Natural killer cell (primary cell): ENCODE results near the gene HOXB1. TPM values are rescaled to one million over a fixed set of nuclear protein-coding genes. Genes with fewer than 3 reads are reported as not detected.

ENCODE experiments used
- ATAC-seq, 3 donors: fragments of 150-1000 bp in 2 of 3; fragments of 200-7000 bp in 1 of 3; cut with Tn5 transposase; 1 replicate in 1 of 3; 2 replicates in 2 of 3; pipeline ENCODE4 v1.10.0; 2021; ENCODE audit warnings: mild to moderate bottlenecking in 2 of 3, moderate library complexity in 2 of 3
- DNase-seq, 2 donors: peaks; one replicate each; pipeline versions ENCODE4 v3.0.0 to v3.0.0-alpha.2; 2013 to 2021; ENCODE audit warnings: mixed read lengths in 1 of 2
- H3K27ac ChIP-seq: one replicate; pipeline ENCODE4 v1.5.1; 2013; ENCODE audit warnings: mild to moderate bottlenecking, low read length
- H3K27me3 ChIP-seq: one replicate; pipeline ENCODE4 v1.6.1; 2013; ENCODE audit warnings: low read length; ENCODE audit not compliant: control insufficient read depth, insufficient read depth
- H3K36me3 ChIP-seq: one replicate; pipeline ENCODE4 v1.6.1; 2013; ENCODE audit warnings: low read length; ENCODE audit not compliant: control insufficient read depth, insufficient read depth
- H3K4me1 ChIP-seq: one replicate; pipeline ENCODE4 v1.6.1; 2013; ENCODE audit warnings: low read length; ENCODE audit not compliant: control insufficient read depth, insufficient read depth
- H3K4me3 ChIP-seq: one replicate; pipeline ENCODE4 v1.5.1; 2013; ENCODE audit warnings: low read length
- H3K9me3 ChIP-seq: one replicate; pipeline ENCODE4 v1.6.1; 2013; ENCODE audit warnings: low read length; ENCODE audit not compliant: control insufficient read depth, insufficient read depth
- H3K27ac Mint-ChIP-seq, 2 donors: one replicate each; pipeline ENCODE4 v1.8.0; 2022; ENCODE audit warnings: mild to moderate bottlenecking in 2 of 2, mixed read lengths in 2 of 2, moderate library complexity in 1 of 2
- H3K27me3 Mint-ChIP-seq, 2 donors: one replicate each; pipeline ENCODE4 v1.8.0; 2022; ENCODE audit warnings: low read depth in 2 of 2, mixed read lengths in 2 of 2
- H3K36me3 Mint-ChIP-seq: one replicate; pipeline ENCODE4 v1.8.0; 2022; ENCODE audit warnings: mixed read lengths
- H3K4me1 Mint-ChIP-seq, 2 donors: one replicate each; pipeline ENCODE4 v1.8.0; 2022; ENCODE audit warnings: mixed read lengths in 2 of 2
- H3K4me3 Mint-ChIP-seq: one replicate; pipeline ENCODE4 v1.8.0; 2022; ENCODE audit warnings: mild to moderate bottlenecking, moderate library complexity, mixed read lengths
- H3K9me3 Mint-ChIP-seq, 2 donors: one replicate each; pipeline ENCODE4 v1.8.0; 2022; ENCODE audit warnings: mixed read lengths in 2 of 2
- CTCF ChIP-seq: fragments of 200-600 bp; IDR thresholded peaks from one replicate; pipeline ENCODE4 v1.8.0; 2022; ENCODE audit warnings: antibody characterized with exemption
- WGBS: methylation state at CpG from one replicate; pipeline ENCODE4 v1.1.7; 2013; ENCODE audit warnings: missing lambda C conversion rate; ENCODE audit not compliant: insufficient coverage; 5-methylcytosine and 5-hydroxymethylcytosine counted together
- intact Hi-C: fragments of 100-400 bp; cut with micrococcal nuclease; formaldehyde crosslinking; loops from one replicate; pipeline ENCODE4 v1.14.2; 2022
- total RNA-seq, 4 donors: library from RNA; stranded (reverse); fragments of 120-200 nt in 1 of 4; gene quantifications; one replicate each; pipeline versions ENCODE4 v1.2.3 to v1.2.4, GENCODE V29; 2013 to 2022

The HOXB1 gene
- total RNA-seq, 3 donors from 2014 or later (not counting 1 experiment from before 2014, with no cell fraction given): not detected

- Histone ChIP-seq H3K9me3 (no peaks in the 10 kb centered on the region), H3K27ac (no peak overlapping the region), H3K4me1 (peaks cover 29% of the 10 kb centered on the region), H3K36me3 (no peaks in the 10 kb centered on the region), H3K4me3 (no peak overlapping the region), H3K27me3 (no peaks in the 10 kb centered on the region)
- peaks cover 0 to 17% of the 10 kb centered on the region in 2 donors for H3K27me3 Mint-ChIP-seq
- 93% methylated on average over 14 of the region's 16 CpGs for WGBS
- TF ChIP-seq CTCF: no peak
- ATAC-seq (no peak), DNase-seq (no peak)
- H3K4me3 Mint-ChIP-seq: no peak overlapping the region
- intact Hi-C loops: no loop called here
- H3K9me3 Mint-ChIP-seq: no peaks in the 10 kb centered on the region
- no peaks in the 10 kb centered on the region for H3K36me3 Mint-ChIP-seq
- peaks cover 35 to 42% of the 10 kb centered on the region in 2 donors for H3K4me1 Mint-ChIP-seq
- H3K27ac Mint-ChIP-seq: no peak overlapping the region
These were observed 28.5 kb upstream of the HOXB1 start for GRCh38 chr17:48559122-48559839.

GRCh38 chr17:48558831-48559121 is 28.0 kb upstream of the HOXB1 start:
- Histone ChIP-seq H3K27ac (no peak overlapping the region), H3K4me1 (peaks cover 29% of the 10 kb centered on the region), H3K9me3 (no peaks in the 10 kb centered on the region), H3K27me3 (no peaks in the 10 kb centered on the region), H3K36me3 (no peaks in the 10 kb centered on the region), H3K4me3 (no peak overlapping the region)
- peaks cover 37 to 47% of the 10 kb centered on the region in 2 donors for H3K4me1 Mint-ChIP-seq
- no peak overlapping the region for H3K27ac Mint-ChIP-seq
- WGBS: 96% methylated on average over 2 of the region's 2 CpGs
- no peak for TF ChIP-seq CTCF
- H3K27me3 Mint-ChIP-seq: peaks cover 0 to 17% of the 10 kb centered on the region in 2 donors
- H3K36me3 Mint-ChIP-seq: no peaks in the 10 kb centered on the region
- H3K9me3 Mint-ChIP-seq: no peaks in the 10 kb centered on the region
- intact Hi-C loops: no loop called here
- ATAC-seq (no peak), DNase-seq (no peak)
- H3K4me3 Mint-ChIP-seq: no peak overlapping the region

- intact Hi-C loops: no loop called here
- WGBS: 93% methylated on average over 11 of the region's 13 CpGs
- H3K27me3 Mint-ChIP-seq: peaks cover 0 to 17% of the 10 kb centered on the region in 2 donors
These were observed 27.4 kb upstream of the HOXB1 start for GRCh38 chr17:48558057-48558830.

More at GRCh38 chr17:48558057-48558830, 27.4 kb upstream of the HOXB1 start:
- ATAC-seq (no peak), DNase-seq (no peak)
- peaks cover 37 to 50% of the 10 kb centered on the region in 2 donors for H3K4me1 Mint-ChIP-seq
- H3K27ac Mint-ChIP-seq: peak overlapping the region in 1 of 2 donors; percentile 30
- H3K4me3 Mint-ChIP-seq: peak overlapping the region; percentile 2
- H3K4me3 ChIP-seq: no peak overlapping the region
- no peaks in the 10 kb centered on the region for H3K27me3 ChIP-seq
- no peak overlapping the region for H3K27ac ChIP-seq
- H3K9me3 ChIP-seq: no peaks in the 10 kb centered on the region
- H3K36me3 ChIP-seq: no peaks in the 10 kb centered on the region
- no peaks in the 10 kb centered on the region for H3K36me3 Mint-ChIP-seq
- H3K4me1 ChIP-seq: peaks cover 29% of the 10 kb centered on the region
- TF ChIP-seq CTCF: no peak
- no peaks in the 10 kb centered on the region for H3K9me3 Mint-ChIP-seq
